Mesendoderm (in vitro differentiated cells): ENCODE results near the gene DMD.

Experiments
- DNase-seq: peaks from one replicate; pipeline ENCODE4 v3.0.0; 2013
- H2AK5ac ChIP-seq: 2 replicates; pipeline ENCODE4 v1.6.1; 2013; ENCODE audit warnings: low read length, inconsistent platforms
- H2BK120ac ChIP-seq: 2 replicates; pipeline ENCODE4 v1.6.1; 2013; ENCODE audit warnings: low read depth, mild to moderate bottlenecking, low read length, moderate library complexity, mixed read lengths
- H2BK15ac ChIP-seq: replicated peaks from 2 replicates; pipeline ENCODE4 v1.6.1; 2013; ENCODE audit warnings: low read depth, mild to moderate bottlenecking, moderate library complexity
- H2BK5ac ChIP-seq: 2 replicates; pipeline ENCODE4 v1.6.1; 2013; ENCODE audit warnings: low read length, inconsistent platforms
- H3K18ac ChIP-seq: 2 replicates; pipeline ENCODE4 v1.6.1; 2013; ENCODE audit warnings: mild to moderate bottlenecking, low read length, mixed read lengths
- H3K23ac ChIP-seq: one replicate; pipeline ENCODE4 v1.6.1; 2013; ENCODE audit warnings: low read length
- H3K27ac ChIP-seq: 2 replicates; pipeline ENCODE4 v1.5.1; 2013; ENCODE audit warnings: low read depth, mild to moderate bottlenecking, inconsistent platforms, low read length, moderate library complexity
- H3K27me3 ChIP-seq: 2 replicates; pipeline ENCODE4 v1.6.1; 2013; ENCODE audit warnings: low read length, control low read depth, mild to moderate bottlenecking, inconsistent platforms; ENCODE audit not compliant: insufficient read depth, poor library complexity
- H3K36me3 ChIP-seq: 2 replicates; pipeline ENCODE4 v1.6.1; 2013; ENCODE audit warnings: low read length, inconsistent platforms; ENCODE audit not compliant: control insufficient read depth, insufficient read depth
- H3K4ac ChIP-seq: one replicate; pipeline ENCODE4 v1.6.1; 2013; ENCODE audit warnings: low read depth, mild to moderate bottlenecking, low read length, moderate library complexity
- H3K4me1 ChIP-seq: 2 replicates; pipeline ENCODE4 v1.6.1; 2013; ENCODE audit warnings: low read depth, low read length, inconsistent platforms; ENCODE audit not compliant: control insufficient read depth
- H3K4me2 ChIP-seq: 2 replicates; pipeline ENCODE4 v1.6.1; 2013; ENCODE audit warnings: low read length
- H3K4me3 ChIP-seq: 2 replicates; pipeline ENCODE4 v1.5.1; 2013; ENCODE audit warnings: mild to moderate bottlenecking, low read length
- H3K56ac ChIP-seq: one replicate; pipeline ENCODE4 v1.6.1; 2013; ENCODE audit warnings: low read length
- H3K79me1 ChIP-seq: 2 replicates; pipeline ENCODE4 v1.6.1; 2013; ENCODE audit warnings: low read length, inconsistent platforms
- H3K79me2 ChIP-seq: 2 replicates; pipeline ENCODE4 v1.6.1; 2013; ENCODE audit warnings: mild to moderate bottlenecking, low read length; ENCODE audit not compliant: control insufficient read depth, insufficient read depth
- H3K9ac ChIP-seq: 2 replicates; pipeline ENCODE4 v1.6.1; 2013; ENCODE audit warnings: low read length, inconsistent platforms
- H4K5ac ChIP-seq: one replicate; pipeline ENCODE4 v1.6.1; 2013; ENCODE audit warnings: low read length
- H4K8ac ChIP-seq: one replicate; pipeline ENCODE4 v1.6.1; 2013; ENCODE audit warnings: low read depth, mild to moderate bottlenecking, control low read depth, low read length, moderate library complexity
- WGBS: extraction: QIAGEN DNeasy Blood & Tissue Kit; methylation state at CpG from one replicate; pipeline ENCODE4 v1.1.7; 2013; ENCODE audit warnings: low lambda C conversion rate, missing lambda C conversion rate; ENCODE audit not compliant: insufficient coverage; ENCODE audit errors: extremely low coverage; 5-methylcytosine and 5-hydroxymethylcytosine counted together

DMD gene

DNA sequence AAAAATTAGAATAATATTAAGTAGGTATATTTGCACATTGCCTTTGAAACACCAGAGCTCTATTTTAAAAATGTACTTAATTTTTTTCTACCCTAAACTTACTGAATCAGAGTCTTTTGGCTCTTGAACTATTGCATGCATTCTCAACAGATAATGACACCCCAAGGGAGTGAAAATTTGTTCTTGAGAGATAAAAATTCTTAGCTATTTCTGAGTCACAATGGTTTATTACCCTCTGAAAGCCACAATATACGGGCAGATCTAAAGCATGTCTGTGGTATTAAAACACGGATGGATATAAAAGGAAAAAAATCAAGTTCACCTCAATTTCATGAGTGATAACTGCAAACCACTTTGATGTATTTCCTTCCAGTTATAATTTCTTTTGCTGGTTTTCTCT lies 1503.2 kb downstream of the DMD start:
- Histone ChIP-seq H2BK15ac (no peak overlapping the region), H3K56ac (no peak overlapping the region), H3K36me3 (no peaks in the 10 kb centered on the region), H3K4me1 (no peaks in the 10 kb centered on the region), H3K4me3 (no peak overlapping the region), H2BK120ac (no peak overlapping the region), H3K79me2 (no peaks in the 10 kb centered on the region), H3K23ac (no peak overlapping the region), H3K4me2 (no peak overlapping the region), H3K18ac (no peak overlapping the region), H4K5ac (no peak overlapping the region), H3K27me3 (no peaks in the 10 kb centered on the region), H3K27ac (no peak overlapping the region), H3K9ac (no peak overlapping the region), H2AK5ac (no peak overlapping the region), H3K79me1 (no peaks in the 10 kb centered on the region), H3K4ac (no peak overlapping the region), H2BK5ac (no peak overlapping the region), H4K8ac (no peak overlapping the region)
- DNase-seq, result no peak
- no CpG with 5 or more reads among the region's 2 CpGs for WGBS

DNA sequence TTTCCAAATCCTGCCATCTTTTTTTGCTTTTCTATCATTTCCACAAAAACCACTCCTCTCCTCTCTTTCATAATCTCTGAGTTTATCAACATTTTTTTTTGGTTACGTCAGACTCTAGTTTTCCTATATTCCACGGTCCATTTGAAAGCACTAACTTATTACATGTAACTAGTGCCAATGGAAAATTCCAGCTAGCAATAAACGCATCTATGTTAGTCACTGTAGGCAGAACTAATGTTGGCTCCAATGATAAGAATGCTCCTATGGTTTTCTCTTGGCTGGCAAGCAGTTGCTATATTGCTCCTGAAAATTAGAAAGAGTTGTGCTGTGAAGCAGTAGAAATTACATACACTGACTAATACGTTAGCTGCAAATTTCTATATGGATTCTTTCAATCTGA lies 1504.9 kb downstream of the DMD start:
- Histone ChIP-seq H3K36me3 (no peaks in the 10 kb centered on the region), H3K27ac (no peak overlapping the region), H3K79me1 (no peaks in the 10 kb centered on the region), H4K5ac (no peak overlapping the region), H4K8ac (no peak overlapping the region), H2BK120ac (no peak overlapping the region), H2BK5ac (no peak overlapping the region), H3K4me1 (no peaks in the 10 kb centered on the region), H3K9ac (no peak overlapping the region), H3K23ac (no peak overlapping the region), H3K4me3 (no peak overlapping the region), H3K56ac (no peak overlapping the region), H3K18ac (no peak overlapping the region), H3K4ac (no peak overlapping the region), H3K4me2 (no peak overlapping the region), H2BK15ac (no peak overlapping the region), H2AK5ac (no peak overlapping the region), H3K27me3 (no peaks in the 10 kb centered on the region), H3K79me2 (no peaks in the 10 kb centered on the region)
- WGBS, result 100% methylated on average over 1 of the region's 4 CpGs
- DNase-seq, result no peak

- no CpG with 5 or more reads among the region's 1 CpG for WGBS
- no peak for DNase-seq
These were observed 1505.5 kb downstream of the DMD start for GRCh38 chrX:31705816-31706215.

DNA sequence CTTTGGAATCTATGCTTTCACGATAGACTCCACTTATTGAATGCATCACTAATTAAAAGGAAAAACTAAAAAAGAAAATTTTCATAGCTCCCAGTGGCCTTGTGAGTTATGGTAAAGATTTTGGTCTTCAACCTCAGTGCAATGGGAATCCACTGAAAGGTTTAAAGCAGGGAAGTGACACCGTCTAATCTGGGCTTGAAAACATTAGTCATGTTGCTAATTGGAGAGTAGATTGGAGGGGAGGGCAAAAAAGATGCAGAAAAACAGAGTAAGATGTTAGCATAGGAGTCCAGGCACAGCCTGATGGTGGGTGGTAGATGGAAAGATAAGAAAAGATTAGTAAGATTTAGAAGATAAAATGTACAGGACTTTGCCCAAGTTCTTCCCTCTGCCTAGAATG lies 1506.4 kb downstream of the DMD start:
- Histone ChIP-seq H3K27ac (no peak overlapping the region), H3K9ac (no peak overlapping the region), H2AK5ac (no peak overlapping the region), H3K36me3 (no peaks in the 10 kb centered on the region), H2BK120ac (no peak overlapping the region), H3K79me2 (no peaks in the 10 kb centered on the region), H3K4ac (no peak overlapping the region), H2BK15ac (no peak overlapping the region), H3K23ac (no peak overlapping the region), H3K4me1 (no peaks in the 10 kb centered on the region), H3K18ac (no peak overlapping the region), H3K4me3 (no peak overlapping the region), H2BK5ac (no peak overlapping the region), H3K56ac (no peak overlapping the region), H4K8ac (no peak overlapping the region), H3K79me1 (no peaks in the 10 kb centered on the region), H4K5ac (no peak overlapping the region), H3K4me2 (no peak overlapping the region), H3K27me3 (no peaks in the 10 kb centered on the region)
- no peak for DNase-seq
- WGBS, result no CpG with 5 or more reads among the region's 2 CpGs

More at GRCh38 chrX:31705816-31706215, 1505.5 kb downstream of the DMD start:
- Histone ChIP-seq H2BK15ac (no peak overlapping the region), H3K23ac (no peak overlapping the region), H2AK5ac (no peak overlapping the region), H3K79me1 (no peaks in the 10 kb centered on the region), H3K4ac (no peak overlapping the region), H3K27ac (no peak overlapping the region), H3K4me3 (no peak overlapping the region), H3K36me3 (no peaks in the 10 kb centered on the region), H2BK5ac (no peak overlapping the region), H2BK120ac (no peak overlapping the region), H3K18ac (no peak overlapping the region), H3K27me3 (no peaks in the 10 kb centered on the region), H4K5ac (no peak overlapping the region), H3K9ac (no peak overlapping the region), H3K79me2 (no peaks in the 10 kb centered on the region), H4K8ac (no peak overlapping the region), H3K4me2 (no peak overlapping the region), H3K56ac (no peak overlapping the region), H3K4me1 (no peaks in the 10 kb centered on the region)

DNA sequence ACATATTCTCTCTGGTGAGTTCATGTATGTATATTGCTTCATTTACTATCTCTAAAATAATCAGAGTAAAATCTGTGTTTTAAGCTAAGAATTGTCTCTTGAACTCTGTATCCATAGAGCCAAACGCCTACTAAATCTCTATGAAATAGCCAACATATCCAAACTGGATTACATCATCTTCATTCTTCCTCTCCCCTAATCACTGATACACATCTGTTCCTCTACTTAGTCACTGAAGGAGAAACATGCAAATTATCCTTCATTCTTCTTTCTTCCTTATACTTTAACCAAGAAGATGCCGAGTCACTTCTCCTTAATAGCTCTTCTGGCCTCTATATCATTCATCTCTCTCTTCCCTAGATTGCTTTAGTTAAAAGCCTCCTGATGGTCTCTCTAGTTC lies 1509.1 kb downstream of the DMD start:
- Histone ChIP-seq H2BK15ac (no peak overlapping the region), H2BK120ac (no peak overlapping the region), H3K23ac (no peak overlapping the region), H3K4me1 (no peaks in the 10 kb centered on the region), H3K4me2 (no peak overlapping the region), H2BK5ac (no peak overlapping the region), H3K56ac (no peak overlapping the region), H3K79me1 (no peaks in the 10 kb centered on the region), H2AK5ac (no peak overlapping the region), H3K18ac (no peak overlapping the region), H3K36me3 (no peaks in the 10 kb centered on the region), H3K27me3 (no peaks in the 10 kb centered on the region), H4K8ac (no peak overlapping the region), H3K9ac (no peak overlapping the region), H3K4me3 (no peak overlapping the region), H3K4ac (no peak overlapping the region), H4K5ac (no peak overlapping the region), H3K27ac (no peak overlapping the region), H3K79me2 (no peaks in the 10 kb centered on the region)
- no CpG with 5 or more reads among the region's 2 CpGs for WGBS
- DNase-seq, result peak; percentile 46

DNA sequence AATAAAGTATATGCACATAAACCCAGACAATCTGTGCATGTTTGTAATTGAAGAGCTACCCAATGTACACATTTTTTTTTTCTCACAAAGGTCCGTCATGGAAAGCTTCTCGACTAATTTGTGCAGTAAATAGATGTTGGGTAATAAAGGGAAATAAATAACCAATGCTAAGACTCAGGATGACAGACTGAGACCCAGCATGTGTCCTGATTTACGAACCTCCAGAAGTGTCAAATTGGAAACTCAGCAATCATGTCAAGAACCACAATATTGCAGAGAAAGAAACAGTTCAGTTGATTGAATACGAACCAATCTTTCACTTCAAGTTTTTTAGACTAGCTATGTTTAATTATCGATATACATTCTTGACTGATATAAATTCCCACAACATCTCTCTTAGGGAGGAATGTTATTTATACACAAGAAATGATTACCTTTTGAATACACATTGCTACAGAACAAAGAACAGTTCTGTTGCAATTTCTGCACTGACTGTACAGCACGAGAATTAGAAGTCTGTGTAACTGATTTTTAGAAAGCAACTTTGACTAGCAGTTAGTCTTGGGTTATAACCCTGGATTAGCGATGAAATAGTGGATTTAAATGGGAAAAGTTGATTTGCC lies 1513.9 kb downstream of the DMD start:
- no peak overlapping the region for H2BK15ac ChIP-seq
- H2BK5ac ChIP-seq, result no peak overlapping the region
- H3K18ac ChIP-seq, result no peak overlapping the region
- no peak overlapping the region for H2BK120ac ChIP-seq
- WGBS, result no CpG with 5 or more reads among the region's 7 CpGs
- no peak overlapping the region for H3K4ac ChIP-seq
- H3K4me2 ChIP-seq, result no peak overlapping the region
- H3K79me2 ChIP-seq, result no peaks in the 10 kb centered on the region
- H3K79me1 ChIP-seq, result no peaks in the 10 kb centered on the region
- no peak overlapping the region for H3K23ac ChIP-seq
- no peaks in the 10 kb centered on the region for H3K27me3 ChIP-seq
- H3K36me3 ChIP-seq, result no peaks in the 10 kb centered on the region
- no peak overlapping the region for H2AK5ac ChIP-seq
- no peak overlapping the region for H3K27ac ChIP-seq
- no peak overlapping the region for H3K9ac ChIP-seq
- H3K4me3 ChIP-seq, result no peak overlapping the region
- DNase-seq, result no peak
- no peaks in the 10 kb centered on the region for H3K4me1 ChIP-seq
- no peak overlapping the region for H4K8ac ChIP-seq
- H3K56ac ChIP-seq, result no peak overlapping the region
- no peak overlapping the region for H4K5ac ChIP-seq
